T-helper 2 cell (primary cell): ENCODE data around the gene CCDC3.
A peak's percentile ranks its signal among the peaks of the same experiment; 100 is the strongest.

ENCODE experiments used
- DNase-seq, 5 experiments: peaks; one replicate each; pipeline versions ENCODE4 v3.0.0 to v3.0.0-alpha.2; 2012 to 2022

The CCDC3 gene

DNA sequence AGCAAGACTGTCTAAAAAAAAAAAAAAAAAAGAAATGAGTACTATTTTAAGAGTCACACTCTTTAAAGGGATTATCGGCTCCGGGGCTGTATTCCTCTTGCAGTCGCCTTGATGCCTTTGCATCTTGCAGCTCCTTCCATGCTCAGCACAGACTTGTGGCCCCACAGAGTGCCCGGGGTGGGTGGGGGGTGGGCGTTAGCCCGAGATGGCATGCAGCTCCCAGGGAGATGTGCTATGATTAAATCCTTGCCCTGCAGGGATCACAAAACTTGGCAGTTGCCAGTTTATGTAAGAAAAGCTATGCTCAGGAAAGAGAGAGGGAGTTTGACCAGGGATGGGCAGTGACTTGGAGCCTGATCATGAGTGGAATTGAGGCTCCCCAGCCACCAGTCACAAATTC is 81.9 kb downstream of the CCDC3 start:
- no peak for DNase-seq

DNA sequence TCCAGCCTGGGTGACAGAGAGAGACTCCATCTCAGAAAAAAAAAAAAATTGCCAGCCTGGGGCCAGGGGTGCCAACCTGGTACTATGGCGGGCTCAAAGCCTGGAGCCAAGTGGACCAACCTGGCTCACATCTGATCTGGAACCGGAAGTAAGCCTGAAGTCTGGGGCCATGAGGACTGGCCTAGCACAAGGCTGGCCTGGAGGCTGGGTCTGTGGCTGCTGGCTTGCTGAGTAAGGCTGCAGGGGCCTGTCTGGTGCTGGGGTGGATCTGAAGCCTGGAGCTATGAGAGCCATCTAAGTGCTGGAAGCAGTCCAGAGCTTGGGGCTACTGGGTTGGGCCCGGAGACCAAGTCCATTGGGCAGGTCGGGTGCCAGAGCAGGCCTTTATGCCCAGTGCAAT is 84.9 kb downstream of the CCDC3 start:
- no peak for DNase-seq

DNA sequence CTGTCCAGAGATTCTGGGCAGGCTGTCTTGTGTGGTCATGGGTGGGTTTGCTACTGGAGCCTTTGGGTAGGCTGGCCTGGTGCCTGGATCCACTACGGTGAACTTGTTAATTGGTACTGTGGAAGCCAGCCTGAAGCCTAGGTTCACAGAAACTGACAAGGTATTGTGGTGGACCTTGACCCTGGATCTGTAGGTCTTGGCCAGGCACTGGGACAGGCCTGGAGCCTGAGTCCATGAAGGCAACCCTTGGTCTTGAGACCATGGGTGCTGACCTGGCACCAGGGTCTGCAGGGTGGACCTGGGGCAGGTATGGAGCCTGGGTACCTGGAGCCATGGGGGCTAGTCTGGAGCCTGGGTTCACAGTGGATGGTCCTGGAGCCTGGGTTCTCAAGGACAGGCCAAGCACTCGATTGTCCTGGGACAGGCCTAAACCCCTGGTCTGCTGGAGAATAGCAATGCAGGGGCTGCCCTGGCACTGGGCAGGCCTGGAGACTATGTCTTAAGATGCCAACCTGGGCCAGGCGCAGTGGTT is 85.8 kb downstream of the CCDC3 start:
- DNase-seq = no peak

DNA sequence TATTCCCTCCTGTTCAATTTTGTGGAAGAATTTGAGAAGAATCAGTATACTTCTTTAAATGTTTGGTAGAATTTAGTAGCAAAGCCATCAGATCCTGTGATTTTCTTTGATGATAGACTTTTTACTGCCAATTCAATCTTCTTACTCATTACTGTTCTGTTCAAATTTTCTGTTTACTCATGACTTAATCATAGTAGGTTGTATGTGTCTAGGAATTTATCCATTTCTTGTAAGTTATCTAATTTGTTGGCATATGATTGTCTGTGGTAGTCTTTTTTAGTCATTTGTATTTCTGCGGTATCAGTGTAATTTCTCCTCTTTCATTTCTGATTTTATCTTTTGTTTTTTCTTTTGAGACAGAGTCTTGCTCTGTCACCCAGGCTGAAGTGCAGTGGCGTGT is 87.4 kb downstream of the CCDC3 start:
- DNase-seq = peak in 1 of 5 experiments; percentile 41

DNA sequence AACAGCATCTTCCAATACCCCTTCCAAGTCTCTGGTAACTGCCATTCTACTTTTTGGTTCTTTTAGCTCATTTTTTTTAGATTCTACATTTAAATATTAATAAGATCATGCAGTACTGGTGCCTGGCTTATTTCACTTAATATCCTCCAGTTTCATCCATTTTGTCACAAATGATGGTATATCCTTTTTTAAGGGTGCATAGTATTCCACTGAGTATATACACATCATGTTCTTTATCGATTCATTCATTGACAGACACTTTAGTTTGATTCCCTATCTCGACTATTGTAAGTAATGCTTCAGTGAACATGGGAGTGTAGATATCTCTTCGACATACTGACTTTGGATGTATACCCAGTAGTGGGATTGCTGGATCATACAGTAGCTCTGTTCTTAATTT is 89.7 kb downstream of the CCDC3 start:
- DNase-seq = no peak

DNA sequence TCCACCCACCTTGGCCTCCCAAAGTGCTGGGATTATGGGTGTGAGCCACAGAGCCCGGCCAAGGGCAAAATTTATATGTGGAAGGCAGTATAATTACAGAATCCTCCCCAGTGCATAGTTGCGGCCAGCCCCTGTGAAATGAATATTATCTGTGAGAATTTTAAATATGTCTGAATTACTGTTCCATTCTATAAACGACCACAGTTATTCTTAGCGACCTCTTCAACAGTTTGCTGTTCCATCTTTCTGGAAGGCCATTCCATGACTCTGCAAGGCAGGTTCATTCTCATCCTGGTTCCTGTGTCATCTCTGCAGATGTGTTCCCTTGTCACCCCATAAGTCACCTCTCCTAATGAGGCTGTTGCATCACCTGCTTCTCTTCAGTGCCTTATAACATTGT is 90.7 kb downstream of the CCDC3 start:
- no peak for DNase-seq

DNA sequence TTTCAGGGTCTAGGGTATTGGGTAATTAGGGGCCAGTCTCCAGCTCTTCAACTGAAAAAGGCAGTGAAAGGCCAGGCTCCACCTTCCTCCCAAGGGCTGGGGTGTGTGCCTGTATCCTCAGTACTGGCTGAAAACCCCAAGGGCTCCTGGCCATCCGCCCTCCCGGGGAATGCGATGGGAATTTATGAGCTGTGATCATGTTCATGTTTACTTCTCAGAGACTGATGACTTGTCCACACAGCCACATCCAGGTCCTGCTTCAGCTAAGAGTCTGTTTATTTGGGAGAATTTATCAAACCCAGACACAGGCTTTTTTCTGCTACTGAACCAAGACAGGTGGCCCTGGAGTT is 91.7 kb downstream of the CCDC3 start:
- no peak for DNase-seq

DNA sequence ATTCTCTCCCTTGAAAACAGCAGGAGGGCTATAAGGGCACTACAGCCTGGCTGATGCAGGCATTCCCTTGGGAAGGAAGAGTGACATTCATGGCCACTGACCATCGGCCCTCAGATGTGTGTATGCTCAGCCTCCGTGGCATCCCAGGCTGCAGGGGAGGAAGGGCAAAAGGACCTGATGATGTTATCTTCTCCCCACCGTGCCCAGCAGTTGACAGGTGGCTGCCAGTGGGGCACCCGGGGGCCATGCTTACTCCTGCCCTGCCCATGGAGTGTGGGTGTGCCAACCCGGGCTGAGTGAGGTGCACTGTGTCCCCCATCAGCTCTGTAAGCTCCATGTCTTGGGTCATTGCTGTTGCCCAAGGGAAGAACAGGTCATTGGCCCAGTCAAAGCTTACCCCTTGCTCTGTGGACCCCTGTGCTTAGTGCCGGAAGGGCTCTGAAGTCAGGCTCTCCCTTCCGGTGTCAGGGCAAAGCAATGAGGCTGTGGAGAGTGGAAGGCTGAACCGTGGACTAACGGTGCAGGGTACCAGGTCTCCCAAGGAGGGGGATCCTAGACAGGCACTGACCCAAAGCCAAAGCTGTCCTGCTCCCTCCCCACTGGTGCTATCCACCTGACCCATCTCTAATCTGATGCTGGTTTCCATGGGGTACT is 92.2 kb downstream of the CCDC3 start:
- DNase-seq = no peak

DNA sequence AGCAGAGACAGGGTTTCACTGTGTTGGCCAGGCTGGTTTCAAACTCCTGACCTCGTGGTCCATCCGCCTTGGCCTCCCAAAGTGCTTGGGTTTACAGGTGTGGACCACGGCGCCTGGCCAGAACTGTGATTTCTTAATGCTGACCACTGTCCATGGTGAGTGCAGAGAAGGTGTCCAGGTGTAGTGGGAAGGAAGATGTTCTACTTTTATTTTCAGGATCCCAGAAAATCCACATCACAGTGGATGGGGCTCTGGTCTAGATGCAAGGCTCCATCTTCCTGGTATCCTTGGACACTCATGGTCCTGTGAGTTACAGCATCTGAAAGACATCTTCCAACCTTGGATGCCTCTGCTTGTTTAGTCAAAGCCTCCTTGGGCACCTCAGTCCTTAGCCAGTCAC is 92.7 kb downstream of the CCDC3 start:
- no peak for DNase-seq

DNA sequence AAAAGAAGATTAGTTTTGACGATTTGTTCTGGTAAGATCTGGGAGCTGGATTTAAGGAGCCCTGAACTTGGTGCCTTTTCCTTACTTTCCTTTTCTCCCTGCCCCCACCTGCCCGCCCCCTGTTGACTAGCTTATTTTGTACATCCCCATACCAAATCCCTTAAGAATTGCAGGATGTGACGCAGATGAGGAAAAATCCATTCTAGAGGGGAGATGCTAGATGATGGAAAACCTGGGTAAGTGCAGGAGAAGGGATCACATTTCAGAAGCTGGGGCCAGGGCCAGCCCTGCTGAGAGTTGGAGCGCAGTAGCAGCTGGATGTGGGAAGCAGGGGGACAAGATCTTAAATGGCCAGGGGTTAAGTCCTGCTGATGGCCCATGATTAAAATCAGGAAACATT is 93.9 kb downstream of the CCDC3 start:
- no peak for DNase-seq

DNA sequence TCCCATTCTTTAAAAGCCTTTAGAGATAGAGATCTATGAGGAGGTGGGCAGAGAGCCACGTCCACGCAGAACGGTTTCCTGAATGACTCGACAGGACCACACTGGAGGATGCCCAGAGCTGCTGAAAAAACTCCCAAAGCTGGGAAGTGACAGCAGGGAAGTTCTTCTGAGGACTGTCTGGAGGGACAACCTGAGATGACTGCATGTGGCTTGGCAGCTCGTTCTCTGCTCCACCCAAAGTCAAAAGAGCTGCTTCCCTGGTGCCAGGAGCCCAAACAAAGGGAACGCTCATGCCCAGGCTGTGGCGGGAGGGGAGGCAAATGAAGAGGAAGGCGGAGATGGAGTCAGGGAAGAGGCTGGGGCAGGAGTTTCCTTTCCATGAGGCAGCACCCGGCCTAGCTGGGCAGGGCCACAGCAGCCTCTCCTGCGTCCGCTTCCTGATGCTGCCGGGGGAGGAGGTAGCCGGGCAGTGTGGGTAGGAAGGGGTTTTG is 95.4 kb downstream of the CCDC3 start:
- DNase-seq = no peak

DNA sequence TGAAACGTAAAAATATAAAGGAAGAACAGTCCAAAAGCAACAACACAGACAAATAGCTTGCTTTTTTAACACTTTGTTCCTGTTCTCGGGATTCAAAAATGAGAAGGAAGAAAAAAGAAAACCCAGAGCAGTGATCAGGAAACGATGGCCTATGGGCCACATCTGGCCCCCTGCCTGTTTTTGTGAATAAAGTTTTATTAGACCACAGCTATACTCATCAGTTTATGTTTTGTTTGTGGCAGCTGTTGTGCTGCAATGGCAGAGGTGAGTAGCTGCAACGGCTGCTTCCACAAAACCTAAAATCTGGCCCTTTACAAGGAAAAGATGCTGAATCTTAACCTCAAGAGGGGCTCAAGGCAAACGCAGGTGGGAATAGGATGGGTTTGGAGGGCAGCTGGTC is 96.4 kb downstream of the CCDC3 start:
- no peak for DNase-seq

DNA sequence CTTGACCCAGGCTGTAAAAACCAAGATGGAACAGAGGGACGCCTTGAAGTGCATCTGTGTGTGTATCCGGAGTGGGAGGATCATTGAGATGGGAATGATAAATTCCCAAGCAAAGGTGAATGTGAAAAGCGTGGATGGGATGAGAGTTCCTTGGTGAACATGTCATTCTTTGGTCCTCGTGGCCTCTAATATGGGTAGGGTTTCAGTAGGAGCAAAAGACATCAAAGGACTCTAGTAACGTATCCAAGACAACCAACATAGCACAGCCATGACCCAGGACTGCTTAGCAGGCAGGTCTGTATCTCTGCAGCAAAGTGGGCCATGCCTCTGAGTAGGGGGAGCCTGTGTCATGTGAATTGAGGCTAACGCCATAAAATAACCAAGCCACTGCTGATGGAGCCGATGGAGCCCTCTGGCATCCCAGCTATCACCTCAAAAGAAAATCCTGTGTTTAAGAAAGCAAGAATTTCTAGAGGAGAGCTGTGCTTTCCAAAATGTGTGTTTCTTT is 98.6 kb downstream of the CCDC3 start:
- DNase-seq = no peak

DNA sequence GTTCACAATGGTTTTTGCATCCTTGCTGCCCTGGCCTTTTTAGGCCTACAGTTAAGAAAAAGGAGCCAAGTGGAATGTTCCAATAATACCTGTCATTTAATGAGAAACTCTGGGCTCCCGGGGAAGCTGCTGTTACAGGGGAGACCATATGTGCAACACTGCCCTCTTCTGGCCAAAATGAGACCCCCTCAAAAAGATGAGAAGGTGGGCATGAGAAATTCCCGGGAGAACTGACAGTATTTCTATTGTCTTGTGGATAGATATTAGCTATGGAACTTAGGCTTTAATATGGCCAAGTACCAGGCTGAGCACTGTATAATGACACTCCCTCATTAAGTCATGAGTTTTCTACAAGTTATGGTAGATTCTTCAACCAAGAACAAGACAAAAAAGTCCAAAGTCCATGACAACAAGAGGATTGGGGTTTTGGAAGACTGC is 99.4 kb downstream of the CCDC3 start:
- peak in 2 of 5 experiments; percentile 10 to 52 for DNase-seq

DNA sequence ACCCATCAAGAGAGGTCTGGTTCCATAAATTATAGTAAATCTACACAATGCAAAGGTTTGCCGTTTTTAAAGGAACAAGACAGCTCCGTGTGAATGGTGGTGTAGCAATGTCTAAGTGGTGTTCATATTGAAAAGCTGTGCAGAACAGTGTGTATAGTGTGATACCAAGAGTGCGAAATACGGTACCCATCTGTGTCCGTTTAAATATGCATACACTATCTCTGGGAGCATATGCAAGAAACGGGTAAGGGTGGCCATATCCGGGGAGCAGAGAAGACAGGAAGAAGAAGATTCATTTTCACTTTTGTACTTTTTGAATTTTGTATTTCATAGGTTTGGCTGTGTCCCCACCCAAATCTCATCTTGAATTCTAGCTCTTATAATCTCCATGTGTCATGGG is 102.0 kb downstream of the CCDC3 start:
- DNase-seq = no peak

DNA sequence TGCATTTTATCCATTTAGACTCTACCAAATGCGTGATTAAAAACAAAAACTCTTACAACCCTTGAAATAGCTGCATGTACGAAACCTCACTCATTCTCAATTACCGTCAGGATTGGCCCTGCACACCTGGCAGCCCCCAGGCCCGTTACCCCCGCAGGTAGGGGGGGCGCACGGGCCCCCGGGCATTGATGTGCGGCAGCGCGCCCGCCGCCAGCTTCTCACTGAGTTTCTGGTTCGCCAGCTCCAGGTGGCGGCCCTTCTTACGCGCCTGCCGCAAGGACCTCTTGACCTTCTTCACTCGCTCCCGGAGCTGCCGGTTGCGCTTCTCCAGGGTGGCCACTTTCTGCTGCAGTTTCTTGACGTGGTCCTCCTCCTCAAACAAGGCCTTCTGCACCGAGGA is 103.2 kb downstream of the CCDC3 start:
- DNase-seq = no peak

DNA sequence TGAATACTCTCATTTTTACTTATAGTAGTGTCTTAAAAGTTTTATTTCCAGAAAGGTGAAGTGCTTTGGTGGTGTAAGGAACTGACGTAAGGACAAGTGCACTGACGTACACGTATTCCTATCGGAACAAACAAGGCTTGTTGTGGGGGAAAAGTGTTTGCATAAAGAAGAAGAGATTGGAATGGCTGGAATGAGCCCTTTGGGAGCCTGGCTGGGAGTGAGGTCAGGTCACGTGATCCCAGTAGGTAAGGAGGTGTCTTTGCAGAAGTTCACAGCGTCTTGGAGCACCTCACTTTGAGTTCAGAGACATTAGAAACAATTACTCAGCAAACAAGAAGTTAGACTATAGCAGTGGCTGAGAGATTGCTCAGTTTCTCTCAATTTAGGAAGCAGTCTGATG is 104.2 kb downstream of the CCDC3 start:
- no peak for DNase-seq

DNA sequence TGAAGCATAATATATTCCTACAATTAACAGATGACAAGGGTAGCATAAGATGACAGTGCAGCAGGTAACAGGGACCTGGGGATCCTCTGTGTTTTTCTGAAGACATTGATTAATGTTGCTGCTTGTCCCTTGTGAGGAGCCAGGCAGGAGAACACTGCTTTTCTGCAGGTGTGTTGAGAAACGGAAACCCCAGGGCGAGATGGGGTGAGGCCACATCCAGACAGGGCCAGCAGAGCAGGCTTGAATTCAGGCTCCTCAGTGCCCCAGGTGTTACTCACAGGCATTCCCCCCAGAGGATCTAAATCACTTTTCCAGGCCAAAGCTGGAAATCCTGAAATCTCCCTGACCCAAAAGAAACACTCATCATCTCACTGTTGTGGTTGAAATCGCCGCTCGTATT is 105.3 kb downstream of the CCDC3 start:
- DNase-seq = no peak

DNA sequence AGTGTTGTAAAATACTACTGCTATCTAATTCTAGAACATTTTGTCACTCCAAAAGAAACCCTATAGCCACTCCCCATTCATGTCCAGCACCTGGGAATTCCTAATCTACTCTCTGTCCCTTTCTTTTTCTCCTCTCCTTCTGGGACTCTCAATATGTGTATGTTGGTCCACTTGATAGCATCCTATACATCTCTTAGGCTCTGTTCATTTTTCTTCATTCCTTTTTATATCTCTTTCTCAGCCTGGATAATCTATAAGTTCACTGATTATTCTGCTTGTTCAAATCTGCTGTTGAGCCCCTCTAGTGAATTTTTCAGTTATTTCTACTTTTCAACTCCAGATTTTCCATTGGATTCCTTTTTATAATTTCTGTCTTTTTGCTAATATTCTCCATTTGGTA is 108.6 kb downstream of the CCDC3 start:
- DNase-seq = no peak

DNA sequence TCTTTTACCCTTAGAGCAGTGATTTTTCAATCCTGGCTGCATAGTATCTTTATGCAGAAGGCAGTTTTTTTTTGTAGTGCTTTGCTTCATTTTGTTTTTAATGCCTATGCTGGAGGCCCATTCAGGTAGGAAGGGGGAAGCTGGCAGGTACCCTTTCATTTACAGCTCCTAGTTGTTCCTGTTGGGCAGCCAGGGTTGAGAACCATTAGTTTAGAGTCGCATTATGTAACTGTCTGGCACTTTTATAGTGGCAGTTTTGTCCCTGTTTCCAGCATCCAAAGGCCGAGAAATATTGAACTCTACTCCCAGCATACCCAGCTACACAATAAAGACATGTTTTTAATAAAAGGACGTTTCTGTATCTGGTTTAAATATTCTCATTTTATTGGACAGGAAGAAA is 110.6 kb downstream of the CCDC3 start:
- DNase-seq = no peak

DNA sequence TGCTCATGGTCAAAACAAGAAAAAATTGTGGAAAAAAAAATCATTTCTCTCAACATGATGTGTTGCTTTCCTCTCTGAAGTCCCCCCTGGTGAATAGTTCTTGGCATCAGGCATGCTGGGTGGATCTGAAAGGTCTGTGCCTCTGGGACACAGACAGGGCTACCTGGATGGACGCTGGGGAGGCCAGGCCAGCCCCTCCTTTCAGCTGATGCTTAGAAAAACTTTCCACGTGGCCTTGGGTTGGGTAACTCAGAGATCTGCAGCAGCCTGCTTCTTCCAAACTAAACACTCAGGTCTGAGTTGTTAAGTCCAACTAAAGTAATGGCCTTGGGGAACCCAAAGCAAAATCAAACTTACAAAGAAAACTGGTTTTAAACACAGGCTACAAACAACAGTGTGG is 113.0 kb downstream of the CCDC3 start:
- no peak for DNase-seq

DNA sequence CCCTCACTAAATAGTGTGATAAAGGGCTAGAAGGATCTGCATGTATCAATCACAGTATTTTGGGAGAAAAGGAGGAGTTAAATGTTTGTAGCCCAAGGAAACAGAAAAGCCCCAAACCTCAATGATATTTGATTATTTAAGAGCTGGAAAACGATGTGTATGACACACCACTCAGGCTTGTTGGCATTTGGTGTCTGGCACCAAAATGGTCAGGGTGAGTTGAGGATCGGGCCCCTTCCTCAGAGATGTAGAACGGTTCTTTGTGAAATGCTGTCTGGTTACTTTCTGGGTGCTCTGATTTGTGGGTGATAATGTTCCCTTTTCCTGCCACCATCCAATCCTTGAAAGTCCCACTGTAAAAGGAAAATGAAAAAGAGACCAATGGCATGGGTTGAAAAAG is 113.7 kb downstream of the CCDC3 start:
- no peak for DNase-seq

DNA sequence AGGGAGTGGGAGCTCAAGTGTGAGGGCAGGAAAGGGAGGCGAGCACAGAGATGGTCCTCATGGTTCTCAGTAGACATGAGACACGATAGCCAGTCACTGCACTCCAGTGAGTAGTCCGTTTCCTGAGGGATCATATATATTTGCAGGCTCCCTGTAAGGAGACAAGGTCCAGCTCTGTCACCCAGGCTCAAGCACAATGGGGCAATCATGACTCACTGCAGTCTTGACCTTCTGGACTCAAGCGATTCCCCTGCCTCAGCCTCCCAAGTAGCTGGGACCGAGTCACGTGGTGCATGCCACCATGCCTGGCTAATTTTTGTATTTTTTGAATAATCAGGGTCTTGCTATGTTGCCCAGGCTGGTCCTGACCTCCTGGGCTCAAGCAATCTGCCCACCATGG is 116.7 kb downstream of the CCDC3 start:
- DNase-seq = no peak

DNA sequence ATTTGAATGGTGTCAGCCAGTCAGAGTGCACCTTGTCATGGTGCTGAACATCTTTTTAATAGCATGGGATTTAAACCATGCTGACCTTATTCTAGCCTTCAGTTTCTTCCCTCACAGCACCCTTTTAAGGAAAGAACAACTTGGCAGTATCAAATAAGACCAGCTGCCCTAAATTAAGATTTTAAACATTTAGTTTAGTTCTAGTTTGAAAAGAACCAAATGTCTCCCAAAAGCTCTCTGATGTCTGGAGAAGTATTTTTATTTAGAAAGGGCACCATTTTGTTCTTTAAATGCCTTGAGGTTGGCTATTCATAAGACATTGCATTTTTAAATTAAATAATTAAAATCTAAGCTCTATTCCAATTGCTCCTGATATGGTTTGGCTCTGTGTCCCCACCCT is 121.1 kb downstream of the CCDC3 start:
- DNase-seq = no peak

DNA sequence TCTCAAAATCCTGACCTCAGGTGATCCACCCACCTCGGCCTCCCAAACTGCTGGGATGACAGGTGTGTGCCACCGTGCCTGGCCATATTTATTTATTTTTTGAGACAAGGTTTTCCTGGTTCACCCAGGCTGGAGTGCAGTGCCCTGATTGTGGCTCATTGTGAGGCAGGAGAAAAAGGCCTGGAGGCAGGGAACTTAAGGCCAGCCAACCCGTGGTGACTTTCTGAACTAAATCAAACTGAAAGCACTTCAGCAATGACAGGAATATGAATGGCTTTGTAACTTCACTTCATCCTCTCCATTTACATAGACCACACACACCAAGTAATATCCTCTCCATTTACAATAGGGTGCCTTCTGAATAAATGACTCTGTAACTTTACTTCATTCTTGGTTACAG is 124.4 kb downstream of the CCDC3 start:
- DNase-seq = no peak
